ENCODE data around the gene TADA2B. TPM values are rescaled to one million over a fixed set of nuclear protein-coding genes. Genes with fewer than 3 reads are reported as not detected.

The TADA2B gene
- total RNA-seq, 1 donor from 2014 or later, result 37.3 TPM

- peak in 1 of 2 donors; percentile 58 for DNase-seq (ENCODE audit: low spot score in 2 of 2)
- Histone ChIP-seq H3K27ac (no peak overlapping the region), H3K27me3 (no peaks in the 10 kb centered on the region), H3K9me3 (no peaks in the 10 kb centered on the region), H3K36me3 (peaks cover 15 to 30% of the 10 kb centered on the region in 2 donors), H3K4me1 (peaks cover 10 to 18% of the 10 kb centered on the region in 2 donors), H3K4me3 (peak overlapping the region; percentile 90 to 94)
- TF ChIP-seq CTCF (IDR thresholded peaks at IDR 0.05), result no peak
- intact Hi-C loops (cut with DNase I), result loop anchor here (5.0 kb wide), 3 partner anchors 284 to 424 kb away; partner anchors contain the start of genes BLOC1S4, KIAA0232 and MRFAP1
Measured at GRCh38 chr4:7066493-7066892, 23.3 kb downstream of the TADA2B start.

GRCh38 chr4:7067126-7067451 lies 23.9 kb downstream of the TADA2B start:
- Histone ChIP-seq H3K9me3 (no peaks in the 10 kb centered on the region), H3K27ac (peak overlapping the region; percentile 86 to 95), H3K27me3 (no peaks in the 10 kb centered on the region), H3K4me1 (peaks cover 10 to 18% of the 10 kb centered on the region in 2 donors), H3K4me3 (peak overlapping the region; percentile 90 to 94), H3K36me3 (peaks cover 9 to 24% of the 10 kb centered on the region in 2 donors)
- no peak for DNase-seq (ENCODE audit: low spot score in 2 of 2)
- TF ChIP-seq CTCF (IDR thresholded peaks at IDR 0.05), result no peak
- intact Hi-C loops (cut with DNase I), result loop anchor here (5.0 kb wide), 3 partner anchors 285 to 425 kb away; partner anchors contain the start of genes BLOC1S4, KIAA0232 and MRFAP1

GRCh38 chr4:7067452-7068278 lies 24.5 kb downstream of the TADA2B start, which contains the start of gene GRPEL1:
Gene GRPEL1, minus strand, starts transcription at chr4:7068064. Its CDS starts 32 bp downstream, at chr4:7068032.
- intact Hi-C loops (cut with DNase I), result loop anchor here (1.0 to 5.0 kb wide), 7 partner anchors 24 to 425 kb away; partner anchors contain the start of genes BLOC1S4, KIAA0232, MRFAP1 and TADA2B
- peak in 1 of 3 experiments; percentile 4 for TF ChIP-seq CTCF (IDR thresholded peaks at IDR 0.05)
- peak; percentile 98 to 100 for DNase-seq (ENCODE audit: low spot score in 2 of 2)

GRCh38 chr4:7068279-7068842 lies 25.2 kb downstream of the TADA2B start:
- intact Hi-C loops (cut with DNase I), result loop anchor here (1.0 to 5.0 kb wide), 7 partner anchors 25 to 426 kb away; partner anchors contain the start of genes BLOC1S4, KIAA0232, MRFAP1 and TADA2B
- peak overlapping the region; percentile 84 to 94 for H3K4me3 ChIP-seq
- no peaks in the 10 kb centered on the region for H3K9me3 ChIP-seq
- no peak for DNase-seq (ENCODE audit: low spot score in 2 of 2)
- peaks cover 0 to 13% of the 10 kb centered on the region in 2 donors for H3K36me3 ChIP-seq
- no peaks in the 10 kb centered on the region for H3K27me3 ChIP-seq
- TF ChIP-seq CTCF (IDR thresholded peaks at IDR 0.05), result no peak
- H3K4me1 ChIP-seq, result peaks cover 10 to 18% of the 10 kb centered on the region in 2 donors
- peak overlapping the region; percentile 82 to 95 for H3K27ac ChIP-seq

More at GRCh38 chr4:7067452-7068278, 24.5 kb downstream of the TADA2B start, which contains the start of gene GRPEL1:
- Histone ChIP-seq H3K27ac (peak within 1 kb of the TSS; percentile 86 to 95), H3K4me1 (peaks cover 10 to 18% of the 10 kb centered on the region in 2 donors), H3K36me3 (peaks cover 7 to 20% of the 10 kb centered on the region in 2 donors), H3K9me3 (no peaks in the 10 kb centered on the region), H3K4me3 (peak within 1 kb of the TSS; percentile 90 to 94), H3K27me3 (no peaks in the 10 kb centered on the region)

GRCh38 chr4:7068883-7069282 lies 25.7 kb downstream of the TADA2B start:
- Histone ChIP-seq H3K4me3 (peak overlapping the region; percentile 84 to 94), H3K4me1 (peaks cover 10 to 18% of the 10 kb centered on the region in 2 donors), H3K36me3 (peaks cover 0 to 7% of the 10 kb centered on the region in 2 donors), H3K27me3 (no peaks in the 10 kb centered on the region), H3K27ac (peak overlapping the region; percentile 82 to 95), H3K9me3 (no peaks in the 10 kb centered on the region)
- intact Hi-C loops (cut with DNase I), result loop anchor here (1.0 to 5.0 kb wide), 7 partner anchors 26 to 427 kb away; partner anchors contain the start of genes BLOC1S4, KIAA0232, MRFAP1 and TADA2B
- no peak for TF ChIP-seq CTCF (IDR thresholded peaks at IDR 0.05)
- DNase-seq (ENCODE audit: low spot score in 2 of 2), result peak in 1 of 2 donors; percentile 65
